Spinal cord (tissue), 10 donors: ENCODE measurements around the gene LRRC56. TPM values are rescaled to one million over a fixed set of nuclear protein-coding genes. Genes with fewer than 3 reads are reported as not detected.
A peak's percentile ranks its signal among the peaks of the same experiment; 100 is the strongest.

Experiments
- DNase-seq, 6 donors: peaks; one replicate each; pipeline versions ENCODE4 v3.0.0 to v3.0.0-alpha.2; 2013 to 2015; ENCODE audit warnings: low spot score in 6 of 6, low read depth in 4 of 6
- H3K27ac ChIP-seq: one replicate; pipeline ENCODE4 v1.5.1; 2013; ENCODE audit warnings: low read depth, low read length, control low read depth
- H3K27me3 ChIP-seq: one replicate; pipeline ENCODE4 v1.6.1; 2013; ENCODE audit warnings: low read length; ENCODE audit not compliant: control insufficient read depth, insufficient read depth
- H3K36me3 ChIP-seq: one replicate; pipeline ENCODE4 v1.6.1; 2013; ENCODE audit warnings: low read length; ENCODE audit not compliant: control insufficient read depth, insufficient read depth
- H3K4me1 ChIP-seq: one replicate; pipeline ENCODE4 v1.6.1; 2013; ENCODE audit warnings: low read length; ENCODE audit not compliant: control insufficient read depth, insufficient read depth
- H3K4me3 ChIP-seq: one replicate; pipeline ENCODE4 v1.5.1; 2013; ENCODE audit warnings: low read depth, low read length, control low read depth
- H3K9me3 ChIP-seq: one replicate; pipeline ENCODE4 v1.6.1; 2013; ENCODE audit warnings: low read length; ENCODE audit not compliant: control insufficient read depth, insufficient read depth
- WGBS: methylation state at CpG from one replicate; pipeline ENCODE4 v1.1.5; 2013; ENCODE audit warnings: missing lambda C conversion rate; ENCODE audit not compliant: insufficient coverage; 5-methylcytosine and 5-hydroxymethylcytosine counted together
- polyA plus RNA-seq, 2 donors: library from polyadenylated mRNA; unstranded; fragments of 120-200 nt; gene quantifications; one replicate each; pipeline ENCODE4 v1.2.1, GENCODE V29; 2013; ENCODE audit not compliant: insufficient read length in 2 of 2
- total RNA-seq, 2 donors: library from RNA; depleted of rRNA in 1 of 2; stranded (reverse); fragments of 120-200 nt in 1 of 2; fragments of >200 nt in 1 of 2; gene quantifications; one replicate each; pipeline versions ENCODE4 v1.2.3 to v1.2.4, GENCODE V29; 2013 to 2014
- donor health status: healthy.

Gene LRRC56
- total and polyA plus RNA-seq, 4 donors: 1.8 to 8.0 (median 4.7) TPM

DNA sequence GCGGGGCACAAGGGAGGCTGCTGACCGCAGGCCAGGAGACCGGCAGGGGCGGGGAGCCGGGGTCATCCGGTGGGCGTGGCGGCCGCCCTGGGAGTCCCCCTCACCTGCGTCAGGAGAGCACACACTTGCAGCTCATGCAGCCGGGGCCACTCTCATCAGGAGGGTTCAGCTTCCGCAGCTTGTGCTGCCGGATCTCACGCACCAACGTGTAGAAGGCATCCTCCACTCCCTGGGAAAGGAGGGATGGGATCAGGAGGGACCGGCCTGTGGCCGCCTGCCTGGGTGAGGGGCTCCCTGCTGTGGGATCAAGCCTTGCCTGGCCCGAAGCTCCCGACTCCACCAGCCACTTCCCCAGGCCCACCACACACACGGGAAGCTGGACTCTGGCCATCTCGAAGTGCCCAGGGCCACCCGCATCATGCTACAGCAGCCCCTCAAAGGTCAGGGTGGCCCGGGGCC is 4.8 kb upstream of the LRRC56 start:
- Histone ChIP-seq H3K27ac (no peak overlapping the region), H3K4me1 (peaks cover 36% of the 10 kb centered on the region), H3K4me3 (no peak overlapping the region), H3K9me3 (no peaks in the 10 kb centered on the region), H3K27me3 (peaks cover 14% of the 10 kb centered on the region), H3K36me3 (peaks cover 62% of the 10 kb centered on the region)
- WGBS: 91% methylated on average over 22 of the region's 23 CpGs
- DNase-seq: peak in 1 of 6 donors; percentile 1

DNA sequence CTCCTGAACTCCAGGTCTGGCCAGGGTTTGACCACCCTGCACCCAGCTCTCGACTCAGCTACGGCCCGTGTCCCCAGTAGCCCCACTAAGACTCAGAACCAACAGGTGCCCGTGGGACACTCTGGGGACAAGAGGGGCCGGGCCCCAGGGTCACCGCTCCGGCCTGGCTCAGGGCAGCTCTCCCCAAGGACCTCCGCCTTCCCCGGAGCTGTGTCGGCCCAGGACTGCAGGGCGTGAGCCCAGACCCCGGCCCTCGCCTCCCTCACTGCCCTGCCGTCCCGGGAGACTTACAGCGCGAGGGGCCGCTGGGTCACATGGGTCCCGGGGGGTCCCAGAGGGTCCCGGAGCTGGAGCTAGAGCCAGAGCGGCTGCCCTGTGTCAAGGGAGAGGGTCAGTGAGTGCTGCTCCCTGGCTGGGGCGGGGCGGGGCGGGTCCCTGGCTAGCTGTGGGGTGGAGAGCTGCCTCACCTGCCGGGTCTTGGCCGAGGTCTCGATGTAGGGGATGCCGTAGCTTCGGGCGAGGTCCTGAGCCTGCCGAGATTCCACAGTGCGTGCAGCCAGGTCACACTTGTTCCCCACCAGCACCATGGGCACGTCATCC is 4.2 kb upstream of the LRRC56 start:
- Histone ChIP-seq H3K4me3 (no peak overlapping the region), H3K4me1 (peaks cover 41% of the 10 kb centered on the region), H3K9me3 (no peaks in the 10 kb centered on the region), H3K27me3 (peaks cover 20% of the 10 kb centered on the region), H3K36me3 (peaks cover 62% of the 10 kb centered on the region), H3K27ac (no peak overlapping the region)
- WGBS: 96% methylated on average over 29 of the region's 33 CpGs
- peak in 1 of 6 donors; percentile 3 for DNase-seq

DNA sequence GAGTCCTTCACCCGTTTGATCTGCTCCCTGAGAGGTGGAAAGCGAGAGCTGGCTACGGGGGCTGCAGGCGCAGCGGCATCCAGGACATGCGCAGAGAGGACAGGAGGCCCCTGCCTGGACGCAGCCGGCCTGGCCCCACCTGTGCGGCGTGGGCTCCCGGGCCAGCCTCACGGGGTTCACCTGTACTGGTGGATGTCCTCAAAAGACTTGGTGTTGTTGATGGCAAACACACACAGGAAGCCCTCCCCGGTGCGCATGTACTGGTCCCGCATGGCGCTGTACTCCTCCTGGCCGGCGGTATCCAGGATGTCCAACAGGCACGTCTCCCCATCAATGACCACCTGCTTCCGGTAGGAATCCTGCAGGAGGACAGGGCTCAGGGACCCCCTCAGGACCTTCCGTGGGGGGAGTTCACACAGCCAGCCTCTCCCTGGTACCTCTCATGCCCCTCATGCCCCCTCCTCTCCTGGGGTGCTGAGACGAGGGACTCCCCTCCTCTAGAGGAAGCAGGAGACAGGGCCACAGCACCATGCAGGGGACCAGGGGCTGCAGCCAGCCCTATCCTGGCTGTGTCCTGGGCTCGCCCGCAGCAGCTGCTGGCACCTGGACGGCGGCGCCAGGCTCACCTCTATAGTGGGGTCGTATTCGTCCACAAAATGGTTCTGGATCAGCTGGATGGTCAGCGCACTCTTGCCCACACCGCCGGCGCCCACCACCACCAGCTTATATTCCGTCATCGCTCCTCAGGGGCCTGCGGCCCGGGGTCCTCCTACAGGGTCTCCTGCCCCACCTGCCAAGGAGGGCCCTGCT is 3.5 kb upstream of the LRRC56 start:
- no peak for DNase-seq
- Histone ChIP-seq H3K4me3 (peak overlapping the region; percentile 71), H3K9me3 (no peaks in the 10 kb centered on the region), H3K4me1 (peaks cover 48% of the 10 kb centered on the region), H3K27me3 (peaks cover 22% of the 10 kb centered on the region), H3K27ac (no peak overlapping the region), H3K36me3 (peaks cover 61% of the 10 kb centered on the region)
- 94% methylated on average over 37 of the region's 37 CpGs for WGBS

DNA sequence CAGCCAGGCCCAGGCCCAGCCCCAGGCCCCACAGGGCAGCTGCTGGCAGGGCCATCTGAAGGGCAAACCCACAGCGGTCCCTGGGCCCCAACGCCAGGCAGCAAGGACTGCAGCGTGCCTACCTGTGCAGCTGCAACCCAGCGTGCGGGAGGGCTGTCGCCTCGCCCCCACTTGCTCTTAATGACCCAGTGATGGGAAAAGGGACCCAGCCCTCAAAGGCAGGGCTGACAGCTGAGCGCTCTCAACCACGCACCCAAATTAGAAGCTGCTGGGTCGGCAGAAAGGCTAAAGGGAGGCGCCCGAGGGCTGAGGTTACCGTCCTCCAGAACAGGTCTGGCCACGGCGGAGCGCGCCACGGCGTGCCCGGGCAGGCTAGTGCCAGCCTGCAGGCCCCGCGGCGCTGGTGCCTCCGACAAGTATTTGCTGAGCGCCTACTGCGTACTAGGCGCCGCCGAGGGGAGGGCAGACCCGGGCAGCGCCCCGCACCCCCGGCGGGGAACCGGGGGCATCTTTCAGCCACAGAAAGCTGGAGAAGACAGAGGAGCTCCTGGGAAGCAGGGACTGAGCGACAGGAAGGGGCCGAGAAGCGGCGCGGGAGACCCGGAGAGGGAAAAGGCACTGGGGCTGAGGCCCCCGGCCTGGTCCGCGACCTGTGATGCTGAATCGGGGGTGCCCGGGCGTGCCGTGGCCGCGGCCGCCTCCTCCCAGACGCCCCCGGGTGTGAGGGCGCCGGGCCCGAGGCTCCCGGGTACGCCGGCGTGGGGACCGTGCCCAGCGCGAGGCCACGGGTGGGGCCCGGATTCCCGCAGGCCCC is 2.7 kb upstream of the LRRC56 start:
- peaks cover 22% of the 10 kb centered on the region for H3K27me3 ChIP-seq
- peaks cover 53% of the 10 kb centered on the region for H3K36me3 ChIP-seq
- WGBS: 9% methylated on average over 66 of the region's 66 CpGs
- no peaks in the 10 kb centered on the region for H3K9me3 ChIP-seq
- H3K4me3 ChIP-seq: peak overlapping the region; percentile 71
- H3K27ac ChIP-seq: no peak overlapping the region
- DNase-seq: no peak
- peaks cover 48% of the 10 kb centered on the region for H3K4me1 ChIP-seq

DNA sequence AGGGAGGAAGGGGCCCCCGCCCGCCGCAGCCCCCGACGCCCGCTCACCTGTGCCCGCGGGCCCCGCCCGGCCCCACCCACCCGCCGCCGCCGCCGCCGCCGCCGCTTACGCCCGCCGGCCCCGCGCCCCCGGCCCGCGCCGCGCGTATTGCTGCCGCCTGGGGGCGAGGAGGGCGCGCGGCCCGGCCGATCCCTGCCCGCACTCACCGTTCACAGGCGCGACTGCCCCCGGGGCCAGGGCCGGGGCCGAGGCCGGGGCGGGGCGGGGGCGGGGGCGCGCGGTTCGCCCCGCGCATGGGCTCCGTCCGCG is 2.2 kb upstream of the LRRC56 start:
- no peak for DNase-seq
- Histone ChIP-seq H3K4me3 (peak overlapping the region; percentile 71), H3K36me3 (peaks cover 49% of the 10 kb centered on the region), H3K27ac (no peak overlapping the region), H3K4me1 (peaks cover 48% of the 10 kb centered on the region), H3K27me3 (peaks cover 22% of the 10 kb centered on the region), H3K9me3 (no peaks in the 10 kb centered on the region)
- under 1% methylated on average over 56 of the region's 56 CpGs for WGBS

DNA sequence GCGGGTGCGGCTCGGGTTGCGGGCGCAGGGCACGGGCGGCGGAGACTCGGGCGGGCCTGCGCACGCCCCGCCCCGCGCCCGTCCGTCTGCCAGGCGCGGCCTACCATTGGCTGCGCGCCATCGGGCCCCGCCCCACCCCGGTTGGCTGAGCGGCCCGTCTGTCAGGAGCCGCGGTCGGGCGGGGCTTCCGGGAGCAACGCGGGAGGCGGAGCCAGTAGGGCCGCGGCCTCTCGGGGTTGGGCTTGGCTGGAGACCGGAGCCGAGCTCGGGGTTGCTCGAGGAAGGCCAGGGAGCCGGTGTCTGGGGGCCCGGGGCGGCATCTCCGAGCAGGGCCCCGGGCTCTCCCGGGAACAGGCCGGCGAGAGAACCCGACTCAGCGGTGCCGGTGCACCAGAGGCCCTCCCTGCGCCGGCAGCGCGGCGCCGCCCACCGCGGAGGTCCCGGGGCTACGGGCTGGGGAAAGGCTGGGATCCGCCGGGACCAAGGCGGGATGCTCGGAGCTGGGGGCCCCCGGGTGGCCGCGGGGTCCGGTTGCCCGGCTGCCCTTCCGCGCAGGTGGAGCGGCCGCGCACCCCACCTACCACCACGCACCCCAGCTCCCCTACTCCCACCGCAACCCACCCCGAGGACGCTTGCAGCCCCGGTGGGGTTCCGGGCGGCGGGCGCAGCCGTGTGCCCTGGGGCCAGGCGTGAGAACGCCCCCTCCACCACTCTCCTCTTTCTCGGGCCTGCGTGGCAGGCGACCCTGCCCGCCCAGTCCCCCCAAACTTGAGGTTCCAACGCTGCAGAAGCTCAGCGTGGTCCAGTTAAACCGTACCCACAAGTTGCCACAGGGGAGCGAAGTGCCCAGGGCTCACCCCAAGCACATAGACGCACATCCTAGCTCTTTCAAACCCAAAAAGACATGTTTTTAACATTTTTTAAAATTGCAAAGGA is 1.5 kb upstream of the LRRC56 start, which contains the start of gene HRAS:
HRAS (minus strand) TSS at position 58 of the 936 bp plus-strand sequence.
- Histone ChIP-seq H3K9me3 (no peaks in the 10 kb centered on the region), H3K27me3 (peaks cover 22% of the 10 kb centered on the region), H3K4me1 (peaks cover 48% of the 10 kb centered on the region), H3K27ac (peak within 1 kb of the TSS; percentile 61), H3K4me3 (peak within 1 kb of the TSS; percentile 71), H3K36me3 (peaks cover 52% of the 10 kb centered on the region)
- under 1% methylated on average over 97 of the region's 97 CpGs for WGBS
- DNase-seq: peak; percentile 78 to 99 (median 92)

DNA sequence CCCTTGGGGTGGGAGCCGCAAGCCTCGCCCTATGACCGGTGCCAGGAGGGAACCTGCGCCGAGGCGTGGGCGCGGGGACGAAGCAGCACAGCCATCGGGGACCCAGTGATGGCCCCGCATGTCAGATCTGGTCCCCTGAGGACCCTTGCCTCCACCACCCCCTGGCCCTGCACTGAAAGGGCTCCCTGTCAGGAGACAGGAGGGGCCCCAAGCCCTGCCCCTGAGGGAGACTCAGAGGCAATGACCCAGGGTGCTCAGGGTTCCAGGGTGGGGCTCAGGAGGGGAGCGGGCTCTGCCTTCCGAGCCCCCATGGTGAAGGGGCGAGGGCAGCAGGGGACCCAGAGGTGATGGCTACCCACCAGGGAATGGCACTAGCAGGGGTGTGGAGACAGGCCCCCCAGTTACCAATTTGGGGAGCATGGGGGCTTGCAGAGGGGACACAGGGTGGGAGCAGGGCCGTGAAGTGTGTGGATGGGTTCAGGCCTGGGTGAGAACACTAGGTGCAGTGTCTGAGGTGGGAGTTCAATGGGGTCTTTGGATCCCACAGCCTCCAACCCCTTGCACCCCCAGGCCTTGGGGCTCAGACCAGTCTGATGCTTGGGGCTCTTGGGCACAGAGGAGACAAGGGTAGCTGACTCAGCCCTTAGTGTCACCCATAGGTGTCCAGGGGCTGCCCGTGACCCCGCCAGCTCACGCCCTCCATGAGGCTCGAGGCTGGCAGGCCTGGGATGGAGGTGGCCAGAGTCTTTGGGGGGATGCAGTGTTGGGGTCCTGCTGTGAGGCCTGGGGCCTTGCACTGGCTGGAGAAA is 499 bp downstream of the LRRC56 start:
- no peak for DNase-seq
- Histone ChIP-seq H3K36me3 (peaks cover 44% of the 10 kb centered on the region), H3K4me3 (peak overlapping the region; percentile 43), H3K27ac (no peak overlapping the region), H3K27me3 (peaks cover 22% of the 10 kb centered on the region), H3K4me1 (peaks cover 48% of the 10 kb centered on the region), H3K9me3 (no peaks in the 10 kb centered on the region)
- 36% methylated on average over 18 of the region's 19 CpGs for WGBS

DNA sequence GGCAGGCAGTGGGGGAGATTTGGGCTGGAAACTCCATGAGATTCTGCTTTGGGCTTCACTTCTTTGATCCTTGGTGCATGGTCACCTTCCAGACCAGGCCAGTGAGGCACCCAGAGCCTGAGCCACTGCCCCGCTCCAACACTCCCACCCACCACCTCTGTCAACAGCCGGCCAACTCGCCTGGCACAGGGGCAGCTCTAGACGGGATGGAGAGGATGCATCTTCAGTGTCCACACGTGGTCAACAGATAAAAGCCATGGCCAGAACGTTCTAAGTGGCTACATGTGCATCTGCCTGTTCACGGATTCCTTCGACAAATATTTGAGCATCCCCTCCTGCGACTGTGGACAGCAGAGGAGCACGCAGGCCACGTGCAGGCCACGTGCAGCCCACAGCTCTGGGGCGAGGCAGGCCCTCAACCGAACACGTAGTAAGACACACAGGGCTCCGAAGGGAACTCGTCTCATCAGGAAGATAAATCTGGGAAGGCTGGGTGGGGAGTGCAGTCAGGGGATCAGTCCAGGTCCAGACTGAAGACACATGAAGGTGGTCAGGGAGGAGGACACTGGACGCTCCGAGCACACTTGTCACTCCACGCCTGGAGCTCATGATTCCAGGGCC is 1.2 kb downstream of the LRRC56 start:
- no peak for DNase-seq
- Histone ChIP-seq H3K27ac (no peak overlapping the region), H3K36me3 (peaks cover 37% of the 10 kb centered on the region), H3K9me3 (no peaks in the 10 kb centered on the region), H3K4me3 (no peak overlapping the region), H3K4me1 (peaks cover 41% of the 10 kb centered on the region), H3K27me3 (peaks cover 22% of the 10 kb centered on the region)
- 89% methylated on average over 17 of the region's 20 CpGs for WGBS
